ENCODE data around the gene MPO. TPM values are rescaled to one million over a fixed set of nuclear protein-coding genes. Genes with fewer than 3 reads are reported as not detected.
A peak's percentile ranks its signal among the peaks of the same experiment; 100 is the strongest.

The MPO gene
- total RNA-seq, 1 experiment from 2014 or later: not detected

GRCh38 chr17:58254803-58255202 is 25.9 kb downstream of the MPO start:
- Histone ChIP-seq H3K4me2 (ENCODE audit: insufficient read depth, insufficient read length, low read length) (peak overlapping the region; percentile 30), H4K20me1 (ENCODE audit: control insufficient read depth, insufficient read depth, insufficient read length) (no peaks in the 10 kb centered on the region), H3K23me2 (ENCODE audit: insufficient read length, low read depth, low read length, poor library complexity, severe bottlenecking) (no peaks in the 10 kb centered on the region), H3K14ac (ENCODE audit: insufficient read depth, low read length) (no peak overlapping the region), H3K56ac (ENCODE audit: insufficient read length, low read depth, low read length) (no peak overlapping the region), H2BK5ac (ENCODE audit: insufficient read length, low read length) (no peak overlapping the region), H2BK12ac (ENCODE audit: insufficient read length, low read depth, low read length) (no peak overlapping the region), H2BK120ac (ENCODE audit: low read depth, low read length, poor library complexity, severe bottlenecking) (no peak overlapping the region), H4K91ac (ENCODE audit: insufficient read length, low read depth, low read length) (no peak overlapping the region), H3K4ac (ENCODE audit: low read depth, low read length) (no peak overlapping the region), H4K5ac (ENCODE audit: insufficient read length, low read depth, low read length) (no peak overlapping the region), H3T11ph (ENCODE audit: low read length) (no peak overlapping the region), H3K23ac (ENCODE audit: insufficient read length, low read depth, low read length) (no peak overlapping the region), H3K4me1 (ENCODE audit: insufficient read depth, low read length) (no peaks in the 10 kb centered on the region; the same call in 1 of the 2 replicates), H2AK5ac (ENCODE audit: insufficient read length, low read length) (no peak overlapping the region), H3K9me3 (ENCODE audit: control insufficient read depth, low read depth, low read length) (peaks cover 8% of the 10 kb centered on the region), H2AFZ (ENCODE audit: low read length) (peak overlapping the region; percentile 99), H3K9ac (ENCODE audit: extremely low read depth, insufficient read length, low read length) (no peak overlapping the region), H2BK15ac (ENCODE audit: low read depth, low read length) (no peak overlapping the region), H3K79me2 (ENCODE audit: insufficient read depth, low read length) (no peaks in the 10 kb centered on the region), H4K8ac (replicated peaks; ENCODE audit: insufficient read length, low read depth, low read length) (no peak overlapping the region), H3K18ac (ENCODE audit: insufficient read length, low read depth, low read length) (no peak overlapping the region), H3K79me1 (ENCODE audit: insufficient read depth, low read depth, low read length, poor library complexity, severe bottlenecking) (no peaks in the 10 kb centered on the region), H3K27ac (ENCODE audit: insufficient read length, low read depth, low read length) (no peak overlapping the region), H3K27me3 (ENCODE audit: insufficient read depth, low read length) (peaks cover 18% of the 10 kb centered on the region), H2BK20ac (ENCODE audit: low read depth, low read length, poor library complexity, severe bottlenecking) (no peak overlapping the region)
- H3K27ac Mint-ChIP-seq: no peak overlapping the region
- H3K9me3 Mint-ChIP-seq: peaks cover 8% of the 10 kb centered on the region in 2 experiments
- WGBS (ENCODE audit: extremely low coverage, insufficient read length, low lambda C conversion rate): no CpG with 5 or more reads among the region's 8 CpGs
- peaks cover 0 to 6% (median 6%) of the 10 kb centered on the region in 3 experiments; a peak in 4 of 7 replicates for H3K36me3 Mint-ChIP-seq (ENCODE audit: insufficient read depth in 1 of 3, low read depth in 3 of 3)
- peaks cover 5 to 6% of the 10 kb centered on the region in 2 experiments; a peak in 3 of 4 replicates for H3K4me1 Mint-ChIP-seq
- peak; percentile 90 for DNase-seq
- peak overlapping the region; percentile 11 to 44; a peak in 3 of 5 replicates for H3K4me3 Mint-ChIP-seq
- H3K27me3 Mint-ChIP-seq (ENCODE audit: low read depth): peaks cover 78% of the 10 kb centered on the region
- TF ChIP-seq CTCF (conservative IDR thresholded peaks at IDR 0.05): peak; percentile 72
